IPS-18c (cell line): ENCODE measurements around the gene BNC1.

ENCODE experiments used
- H3K4me3 ChIP-seq: 2 replicates; pipeline ENCODE4 v1.7.0; 2013; ENCODE audit warnings: low read depth, mild to moderate bottlenecking, low read length, moderate library complexity; ENCODE audit not compliant: insufficient read depth
- H3K9me3 ChIP-seq: one replicate; pipeline ENCODE4 v1.6.1; 2013; ENCODE audit warnings: mild to moderate bottlenecking, low read length, moderate library complexity; ENCODE audit not compliant: control insufficient read depth, insufficient read depth

Gene BNC1

DNA sequence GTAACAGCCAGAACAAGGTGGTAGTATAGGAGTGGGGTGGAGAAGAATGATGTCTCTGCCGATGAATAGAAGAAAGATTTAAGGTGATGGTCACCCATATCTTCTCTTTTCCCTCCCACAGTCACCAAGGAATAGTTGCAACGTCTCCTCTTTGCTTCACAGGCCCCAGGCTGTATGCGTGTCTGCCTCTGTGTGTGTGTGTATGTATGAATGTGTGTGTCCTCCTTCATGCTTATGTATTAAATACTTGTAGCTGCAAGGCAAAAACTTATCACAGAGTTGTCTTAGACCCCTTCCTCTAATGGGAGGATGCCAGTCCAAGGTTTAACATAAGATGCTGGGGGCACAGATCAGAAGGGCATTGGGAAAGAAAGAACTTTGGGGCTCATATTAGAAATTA lies 19.1 kb upstream of the BNC1 start:
- H3K4me3 ChIP-seq: no peak overlapping the region
- no peaks in the 10 kb centered on the region for H3K9me3 ChIP-seq

DNA sequence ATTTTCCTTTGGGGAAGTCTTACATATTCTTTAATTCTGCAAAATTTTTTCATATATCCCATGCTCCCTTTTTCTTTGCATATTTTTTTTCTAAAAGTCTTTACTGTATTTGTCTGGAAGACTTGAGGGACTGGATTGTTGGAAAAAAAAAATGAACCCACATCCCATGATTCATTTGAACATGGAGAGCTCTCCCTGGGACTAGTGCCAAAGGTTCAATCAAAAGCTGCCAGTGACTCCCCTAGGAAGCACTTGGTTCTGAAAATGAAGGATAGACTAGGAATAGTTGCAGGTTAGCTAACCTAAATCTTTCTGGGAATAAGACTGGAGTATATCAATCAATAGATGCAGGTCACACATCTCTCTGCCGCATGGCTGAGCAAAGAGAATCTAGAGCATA lies 16.4 kb upstream of the BNC1 start:
- Histone ChIP-seq H3K4me3 (no peak overlapping the region), H3K9me3 (no peaks in the 10 kb centered on the region)

DNA sequence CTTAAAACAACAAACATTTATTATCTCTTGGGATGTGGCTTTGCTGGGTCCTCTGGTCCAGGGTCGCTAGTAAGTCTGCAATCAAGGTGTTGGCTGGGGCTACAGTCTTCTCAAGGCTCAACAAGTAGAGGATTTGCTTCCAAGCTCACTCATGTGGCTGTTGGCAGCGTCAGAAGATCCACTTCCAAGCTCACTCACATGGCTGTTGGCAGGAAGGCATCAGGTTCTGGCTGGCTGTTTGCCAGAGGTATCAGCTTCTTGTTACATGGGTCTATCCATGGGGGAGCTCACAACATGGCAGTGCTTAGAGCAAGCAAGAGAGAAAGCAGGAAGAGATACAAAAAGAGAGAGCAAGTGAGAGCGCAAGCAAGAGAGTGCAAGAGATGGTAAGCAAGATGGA lies 15.0 kb upstream of the BNC1 start:
- H3K4me3 ChIP-seq: no peak overlapping the region
- H3K9me3 ChIP-seq: no peaks in the 10 kb centered on the region

DNA sequence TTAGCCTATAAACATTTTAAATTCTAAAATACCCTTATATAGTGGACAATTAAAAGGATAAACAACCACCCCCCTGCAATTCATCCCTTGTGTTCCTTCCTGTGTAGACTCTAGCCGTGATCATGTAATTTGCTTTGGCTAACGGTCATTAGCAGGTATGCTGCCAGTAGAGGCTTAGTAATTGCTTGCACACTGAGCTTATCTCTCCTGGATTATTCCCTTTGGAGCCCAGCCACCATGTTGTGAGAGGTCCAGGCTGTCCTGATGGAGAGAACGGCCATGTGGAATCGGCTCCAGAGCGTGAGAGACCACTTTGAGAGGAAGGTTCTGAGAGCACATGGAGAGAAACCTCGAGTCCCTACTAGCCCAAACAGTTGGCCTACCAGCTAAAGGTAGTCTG lies 11.0 kb upstream of the BNC1 start:
- Histone ChIP-seq H3K4me3 (no peak overlapping the region), H3K9me3 (no peaks in the 10 kb centered on the region)

DNA sequence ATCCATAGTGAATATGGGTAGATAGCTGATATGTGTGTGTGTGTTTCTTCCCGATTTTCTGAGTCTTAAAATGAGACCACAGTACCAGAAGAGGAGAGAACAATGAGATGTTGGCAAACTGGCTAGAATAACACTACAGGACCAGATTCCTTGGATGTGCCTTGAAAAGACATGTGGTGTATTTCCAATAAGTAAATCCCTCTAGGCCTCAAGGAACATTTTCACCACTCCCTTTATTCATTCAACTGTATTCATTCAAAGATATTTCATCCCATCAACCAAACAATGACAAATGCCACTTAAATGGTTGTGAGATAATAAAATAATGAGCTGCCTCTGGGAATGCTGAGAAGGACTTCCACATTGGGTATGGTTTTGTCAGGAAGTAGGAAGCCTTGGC lies 8.7 kb upstream of the BNC1 start:
- Histone ChIP-seq H3K4me3 (no peak overlapping the region), H3K9me3 (no peaks in the 10 kb centered on the region)

DNA sequence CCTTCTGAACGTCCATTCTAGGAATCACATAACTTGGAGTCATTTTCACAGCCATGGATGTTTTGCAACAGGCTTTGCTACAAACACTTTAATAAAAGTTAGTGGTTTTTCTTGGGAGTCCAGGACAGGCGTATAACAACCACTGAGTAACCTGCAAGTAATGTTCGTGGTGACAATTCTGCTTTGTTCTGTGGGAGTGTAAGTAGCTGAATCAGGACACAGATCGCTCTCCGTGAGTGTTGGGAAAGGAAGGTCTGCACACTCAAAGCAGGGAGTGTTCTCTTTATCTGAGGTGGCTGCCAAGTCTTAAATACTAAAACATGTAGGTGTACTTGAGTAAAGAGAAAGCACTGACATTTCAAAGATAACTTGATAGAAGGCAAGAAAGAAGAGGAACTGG lies 7.9 kb upstream of the BNC1 start:
- Histone ChIP-seq H3K4me3 (no peak overlapping the region), H3K9me3 (no peaks in the 10 kb centered on the region)

DNA sequence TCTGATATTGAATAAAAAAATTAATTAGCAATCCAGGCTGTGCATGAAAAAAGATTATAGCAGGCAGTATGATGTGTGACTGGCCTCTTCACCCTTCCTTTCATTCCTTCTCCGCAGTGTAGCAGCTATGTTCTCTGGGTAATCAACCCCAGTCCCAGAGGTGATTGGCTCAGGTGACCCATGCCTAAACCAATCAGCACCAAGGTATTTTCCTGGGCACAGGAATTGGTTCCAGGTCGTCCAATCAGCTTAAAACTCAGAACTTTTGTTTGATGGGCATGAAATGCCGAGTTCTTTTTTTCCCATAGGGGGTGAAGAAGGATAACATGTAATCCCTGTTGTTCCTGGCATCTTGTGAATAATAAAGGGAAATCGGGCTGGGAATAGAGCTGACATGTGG lies 5.8 kb upstream of the BNC1 start:
- Histone ChIP-seq H3K9me3 (no peaks in the 10 kb centered on the region), H3K4me3 (no peak overlapping the region)

DNA sequence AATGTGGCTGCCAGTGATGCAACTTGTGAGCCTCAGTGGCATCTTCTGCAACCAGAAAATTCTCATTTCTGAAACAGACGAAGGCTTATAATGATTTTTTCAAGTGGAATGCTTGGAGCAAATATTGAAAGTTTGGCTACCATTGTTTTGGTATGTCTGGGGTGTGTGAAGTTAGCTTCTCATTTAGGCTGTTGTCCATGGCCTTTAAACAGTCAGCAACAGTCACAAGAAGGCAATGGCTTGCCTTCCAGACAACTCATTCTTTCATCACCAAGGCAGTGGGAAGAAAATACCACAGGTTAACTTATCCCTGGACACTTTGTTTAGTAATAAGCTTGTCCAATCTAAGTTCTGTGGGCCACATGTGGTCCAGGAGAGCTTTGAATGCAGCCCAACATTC lies 4.7 kb upstream of the BNC1 start:
- Histone ChIP-seq H3K4me3 (no peak overlapping the region), H3K9me3 (no peaks in the 10 kb centered on the region)

DNA sequence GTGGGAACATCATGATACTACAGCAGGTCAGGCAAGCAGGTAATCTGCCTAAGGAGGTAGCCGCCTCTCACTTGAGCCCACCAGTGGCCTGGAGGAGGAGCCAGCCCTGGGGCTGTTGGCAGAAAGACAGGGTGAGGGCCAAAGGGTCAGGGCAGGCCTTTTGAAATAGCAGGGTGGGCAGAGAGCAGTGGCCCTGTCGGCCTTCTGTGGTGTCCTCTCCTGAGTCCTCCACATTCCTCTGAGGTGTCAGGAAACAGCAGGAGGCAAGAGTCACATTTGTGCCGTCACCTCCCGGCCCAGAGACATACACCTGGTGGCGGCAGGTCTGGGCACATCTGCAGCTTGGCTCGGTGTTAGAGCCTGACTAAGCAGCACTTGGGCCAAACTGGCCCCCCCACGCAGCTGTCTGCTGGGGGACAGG lies 3.9 kb upstream of the BNC1 start:
- Histone ChIP-seq H3K4me3 (no peak overlapping the region), H3K9me3 (no peaks in the 10 kb centered on the region)

DNA sequence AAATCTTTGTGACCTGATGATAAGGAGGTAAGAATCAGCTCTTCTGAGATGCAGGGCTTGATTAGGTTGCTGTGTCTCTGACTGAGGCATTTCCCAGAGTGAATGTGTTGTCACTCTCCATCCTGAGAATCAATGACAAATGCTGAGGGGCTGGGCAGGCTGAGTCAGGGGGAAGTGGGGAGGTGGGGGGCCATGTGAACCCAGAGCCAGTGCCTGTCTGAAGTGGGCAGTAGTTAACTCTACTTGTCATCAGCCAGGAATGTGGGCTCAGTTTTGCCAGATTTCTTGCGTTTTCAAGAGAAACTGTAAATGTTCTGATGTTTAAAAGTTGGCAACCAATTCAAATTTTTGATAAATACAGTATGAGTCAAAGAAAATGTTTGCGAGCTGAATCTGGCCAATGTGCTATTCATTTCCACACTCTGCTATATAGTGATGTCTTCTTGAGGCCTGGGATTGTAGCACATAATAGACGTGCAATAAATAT lies 3.1 kb upstream of the BNC1 start:
- Histone ChIP-seq H3K9me3 (no peaks in the 10 kb centered on the region), H3K4me3 (no peak overlapping the region)

DNA sequence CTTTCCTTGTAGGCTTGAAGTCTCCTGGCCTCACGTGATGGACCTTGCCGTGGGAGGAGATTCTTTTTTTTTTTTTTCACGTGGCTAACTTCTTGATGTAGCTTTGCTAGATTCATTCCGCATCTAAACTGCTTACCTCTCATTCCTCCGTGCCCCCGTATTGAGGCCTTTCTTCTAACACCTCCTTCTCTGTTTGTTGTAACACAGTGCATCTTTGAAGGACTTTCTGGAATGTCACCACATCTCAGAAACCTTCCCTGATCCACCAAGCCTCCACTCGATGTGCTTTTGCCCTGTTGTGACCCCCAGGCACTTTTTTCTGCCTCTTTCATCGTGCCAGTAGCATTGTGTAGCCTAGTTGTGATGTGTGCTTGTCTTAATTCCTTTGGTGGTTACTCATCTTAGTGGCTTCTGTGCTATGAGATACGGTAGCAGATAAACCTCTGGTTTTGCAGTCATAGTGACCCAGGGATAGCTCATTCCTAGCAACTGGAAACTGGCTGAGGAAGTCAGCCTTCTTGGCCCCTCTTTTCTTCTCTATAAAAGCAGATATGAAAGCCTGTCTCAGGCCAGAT lies 1.6 kb upstream of the BNC1 start:
- no peak overlapping the region for H3K4me3 ChIP-seq

DNA sequence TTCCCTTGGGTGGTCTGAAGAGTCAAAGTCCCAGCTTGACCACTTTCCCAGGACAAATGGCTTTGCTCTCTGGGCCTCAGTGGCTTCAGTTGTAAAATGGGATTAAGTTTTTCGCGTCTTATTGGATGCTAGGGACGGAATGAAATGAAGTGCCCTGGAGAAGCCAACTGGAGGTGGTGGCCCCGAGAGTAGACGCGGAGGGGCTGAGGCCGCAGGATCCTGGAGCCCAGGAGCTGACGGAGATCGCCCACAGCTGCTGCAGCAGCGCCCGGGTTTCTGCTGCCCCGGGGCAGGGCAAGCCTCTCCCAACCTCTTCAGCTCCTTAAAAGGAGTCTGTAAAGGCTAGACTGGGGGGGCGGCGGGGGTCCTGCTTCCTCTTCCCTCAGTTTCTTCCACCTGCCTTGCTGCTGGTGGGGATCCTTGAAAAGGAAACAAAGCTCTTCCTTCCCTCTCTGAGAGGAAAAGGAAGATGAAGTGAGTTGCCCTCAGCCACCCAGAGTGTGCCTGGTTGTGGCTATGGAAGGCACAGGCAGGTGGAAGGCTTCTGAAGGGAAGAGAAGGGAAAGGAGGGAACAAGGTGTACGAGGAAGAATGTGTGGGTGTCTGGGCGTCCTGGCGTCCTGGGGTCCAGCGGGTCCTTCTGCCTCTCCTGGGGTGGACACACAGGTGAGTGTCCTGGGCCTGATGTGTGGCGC lies 967 bp upstream of the BNC1 start:
- Histone ChIP-seq H3K9me3 (no peaks in the 10 kb centered on the region), H3K4me3 (peak overlapping the region; percentile 40; the same call in 1 of the 2 replicates)

More for the DNA sequence above, 1.6 kb upstream of the BNC1 start:
- H3K9me3 ChIP-seq: no peaks in the 10 kb centered on the region

DNA sequence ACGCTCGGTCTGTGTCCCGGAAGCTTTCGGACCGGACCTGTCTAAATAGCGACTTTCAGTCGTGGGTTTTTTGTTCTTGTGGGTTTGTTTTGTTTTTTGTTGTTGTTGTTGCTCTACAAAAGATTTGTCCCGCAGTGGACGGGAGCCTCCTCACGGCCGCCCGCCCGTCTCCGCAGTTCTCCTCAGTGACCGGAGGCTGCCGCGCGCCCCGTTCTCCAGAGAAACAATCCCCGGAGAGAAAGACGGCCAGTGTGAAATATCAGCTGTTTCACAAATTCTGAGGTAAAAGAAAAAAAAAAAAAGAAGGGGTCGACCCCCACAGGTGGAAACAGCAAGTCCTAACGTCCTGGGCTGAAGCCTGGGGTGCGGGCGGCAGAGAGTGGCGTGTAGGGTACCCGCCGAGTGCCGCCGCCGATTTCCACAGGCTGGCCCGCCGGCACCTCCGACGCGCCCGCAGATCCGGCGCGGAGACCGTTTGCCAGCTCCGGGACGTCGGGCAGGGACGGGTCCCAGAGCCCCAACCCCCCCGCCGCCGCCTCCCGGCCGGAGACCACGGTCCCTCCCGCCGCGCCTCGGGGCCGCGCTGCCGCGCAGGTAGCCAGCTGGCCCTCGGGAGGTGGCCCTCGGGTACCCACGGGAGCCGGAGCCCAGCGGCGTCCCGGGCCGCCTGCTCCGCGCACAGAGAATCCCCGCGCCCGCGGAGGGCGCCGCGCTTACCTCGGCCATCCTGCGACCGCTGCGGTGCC lies 478 bp downstream of the BNC1 start:
- peak overlapping the region; percentile 63 for H3K4me3 ChIP-seq

DNA sequence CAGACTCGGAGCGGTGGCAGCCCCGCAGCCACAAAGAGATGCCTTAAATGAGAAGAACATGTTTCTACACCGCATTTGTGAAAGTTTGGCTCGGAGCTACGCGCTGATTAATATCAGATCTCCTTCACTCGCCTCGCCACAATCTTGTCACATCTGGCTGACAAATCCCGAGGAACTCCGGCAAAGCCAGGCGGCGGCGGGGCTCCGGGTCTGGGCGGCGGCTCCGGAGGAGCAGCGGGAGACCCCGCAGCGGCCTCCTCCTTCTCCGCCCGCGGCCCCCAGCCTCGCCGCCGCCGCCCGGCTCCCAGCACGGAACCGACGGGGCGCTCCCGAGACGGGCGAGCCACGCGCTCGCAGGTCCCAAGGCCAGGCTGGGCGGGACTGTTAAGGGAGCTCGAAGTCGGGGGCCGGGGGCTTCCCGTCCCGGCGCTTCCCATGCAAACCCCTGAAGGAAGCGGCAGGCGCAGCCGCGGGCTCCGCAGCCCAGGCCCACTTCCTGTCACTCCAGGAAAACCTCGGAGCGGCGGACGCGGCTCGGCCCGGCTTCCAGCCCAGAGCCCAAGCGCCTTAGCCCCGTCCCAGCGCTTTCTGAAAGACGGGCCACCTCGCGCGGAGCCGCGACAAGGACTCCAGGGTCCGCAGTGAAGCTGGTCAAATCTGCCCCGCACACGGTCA lies 1.2 kb downstream of the BNC1 start:
- H3K4me3 ChIP-seq: peak overlapping the region; percentile 63
- no peaks in the 10 kb centered on the region for H3K9me3 ChIP-seq

More for the DNA sequence above, 478 bp downstream of the BNC1 start:
- no peaks in the 10 kb centered on the region for H3K9me3 ChIP-seq

DNA sequence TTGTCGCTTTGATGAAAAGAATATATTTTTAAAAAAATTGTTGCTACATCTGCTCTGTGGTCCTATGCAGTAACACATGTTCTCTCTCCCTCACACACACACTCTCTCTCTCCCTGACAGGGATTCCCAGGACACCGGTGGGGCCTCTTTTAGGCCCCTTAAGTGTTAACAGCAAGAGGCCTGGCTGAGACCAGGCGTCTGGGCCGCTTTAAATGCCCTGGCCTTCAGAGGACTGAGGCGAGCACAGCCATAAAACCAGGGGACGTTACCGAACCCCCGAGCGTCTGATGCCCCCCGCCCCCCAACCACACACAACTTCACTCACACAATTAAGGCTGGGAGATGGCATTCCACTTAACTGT lies 1.7 kb downstream of the BNC1 start:
- peak overlapping the region; percentile 63 for H3K4me3 ChIP-seq
- H3K9me3 ChIP-seq: no peaks in the 10 kb centered on the region

DNA sequence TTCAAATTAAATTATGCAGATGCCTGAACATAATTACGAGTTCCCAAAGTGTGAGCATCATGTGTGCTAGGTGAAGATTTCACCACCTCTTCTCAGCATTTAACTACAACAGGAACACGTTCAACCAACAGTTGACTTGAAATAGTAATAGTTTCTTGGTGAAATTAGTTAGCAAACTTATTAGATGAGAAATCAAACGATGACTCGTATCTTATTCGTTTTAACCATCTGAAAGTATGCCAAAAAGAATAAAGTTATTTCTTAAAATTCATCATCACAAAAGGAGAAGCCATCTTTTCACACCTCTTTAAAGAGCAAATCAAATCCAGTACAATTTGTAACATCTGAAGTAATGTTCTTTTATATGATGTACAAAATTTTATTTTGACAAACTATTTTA lies 2.3 kb downstream of the BNC1 start:
- no peaks in the 10 kb centered on the region for H3K9me3 ChIP-seq

DNA sequence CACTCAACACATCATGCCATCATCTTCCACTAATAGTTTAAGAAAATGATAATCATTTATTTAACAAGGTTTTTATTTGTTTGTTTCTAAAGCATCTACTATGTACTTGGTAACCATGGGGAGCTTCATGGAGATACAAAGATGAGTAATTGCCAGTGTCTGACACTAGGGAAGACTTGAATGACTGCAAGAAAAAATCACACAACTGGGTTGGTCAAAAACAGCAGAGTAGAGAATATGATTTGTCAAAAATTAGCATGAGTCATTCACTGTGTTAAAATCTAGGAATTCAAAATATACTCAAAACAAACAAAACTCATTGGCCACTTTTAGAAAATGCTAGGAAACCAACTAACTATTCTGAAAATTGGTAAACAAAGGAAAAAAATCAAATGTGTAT lies 6.3 kb downstream of the BNC1 start:
- H3K9me3 ChIP-seq: no peaks in the 10 kb centered on the region
- H3K4me3 ChIP-seq: no peak overlapping the region

More for the DNA sequence above, 2.3 kb downstream of the BNC1 start:
- H3K4me3 ChIP-seq: no peak overlapping the region

DNA sequence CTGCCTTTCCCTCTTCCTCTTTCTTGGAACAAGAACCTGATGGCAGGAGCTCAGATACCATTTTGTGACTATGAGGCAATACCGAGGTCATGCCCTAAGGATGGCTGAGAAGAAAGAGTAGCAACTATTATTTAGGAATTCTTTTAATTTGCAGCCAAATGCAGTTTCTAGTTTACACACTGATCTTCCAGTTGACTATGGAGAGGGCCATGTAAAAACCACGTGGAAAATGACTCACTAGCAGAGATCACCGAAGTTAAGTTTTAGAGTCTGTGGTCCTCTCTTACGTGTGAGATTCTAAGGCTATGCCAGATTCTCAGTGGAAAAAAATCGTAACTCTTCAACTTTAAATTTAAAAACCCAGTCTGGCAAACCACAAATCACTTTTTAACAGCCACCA lies 7.8 kb downstream of the BNC1 start:
- no peak overlapping the region for H3K4me3 ChIP-seq
- H3K9me3 ChIP-seq: no peaks in the 10 kb centered on the region
